ENCODE measurements around the gene ZNF211. TPM values are rescaled to one million over a fixed set of nuclear protein-coding genes. Genes with fewer than 3 reads are reported as not detected.

ZNF211 gene
- total and polyA plus RNA-seq, 10 of the 15 experiments (the other 5 are each of a cell fraction or from before 2014, with no cell fraction given): 2.1 to 20.6 (median 9.3) TPM

DNA sequence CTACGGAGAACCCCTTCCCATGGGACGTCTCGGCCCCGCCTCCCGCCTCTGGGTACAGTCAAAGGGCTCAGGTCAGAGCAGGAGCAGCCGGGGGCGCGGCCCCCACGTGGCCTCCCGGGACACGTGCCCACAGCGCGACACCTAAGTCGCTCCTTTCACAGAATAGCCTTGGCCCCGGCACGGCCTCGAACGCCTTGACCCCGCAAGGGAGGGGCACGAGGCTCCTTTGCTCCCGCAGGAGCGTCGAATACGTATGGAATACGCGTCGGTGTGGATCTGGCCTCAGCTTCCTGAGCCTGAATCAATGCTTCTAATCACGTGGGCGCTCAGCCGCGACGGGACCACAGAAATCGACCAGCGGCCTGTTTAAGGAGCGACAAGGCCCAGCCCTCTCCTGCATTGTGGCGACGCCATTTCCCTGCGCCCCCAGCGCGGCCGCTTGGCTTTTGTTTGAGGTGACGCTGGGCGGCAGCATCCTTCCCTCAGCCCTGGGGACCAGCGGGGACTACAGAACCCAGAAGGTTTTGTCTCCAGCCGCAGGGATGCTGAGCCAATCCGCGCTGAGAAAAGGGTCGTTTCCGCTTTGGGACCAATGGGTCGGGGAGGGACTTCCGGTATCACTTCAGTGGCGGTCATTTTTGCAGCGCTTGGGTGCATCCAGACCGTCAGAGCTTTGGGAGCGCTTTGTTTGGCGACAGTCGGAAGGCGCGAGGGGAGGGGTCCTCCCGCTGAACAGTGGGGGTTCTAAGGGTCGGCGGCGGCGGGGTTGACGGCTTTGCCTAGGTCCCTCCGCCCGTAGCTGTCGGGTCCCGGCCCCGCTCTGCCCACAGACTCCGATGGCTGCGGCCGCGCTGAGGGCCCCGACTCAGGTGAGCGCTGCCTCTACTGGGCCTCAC, 49.2 kb upstream of the ZNF211 start, which contains the start of gene ZIK1 (continued):
- TF ChIP-seq, protein P1, sequence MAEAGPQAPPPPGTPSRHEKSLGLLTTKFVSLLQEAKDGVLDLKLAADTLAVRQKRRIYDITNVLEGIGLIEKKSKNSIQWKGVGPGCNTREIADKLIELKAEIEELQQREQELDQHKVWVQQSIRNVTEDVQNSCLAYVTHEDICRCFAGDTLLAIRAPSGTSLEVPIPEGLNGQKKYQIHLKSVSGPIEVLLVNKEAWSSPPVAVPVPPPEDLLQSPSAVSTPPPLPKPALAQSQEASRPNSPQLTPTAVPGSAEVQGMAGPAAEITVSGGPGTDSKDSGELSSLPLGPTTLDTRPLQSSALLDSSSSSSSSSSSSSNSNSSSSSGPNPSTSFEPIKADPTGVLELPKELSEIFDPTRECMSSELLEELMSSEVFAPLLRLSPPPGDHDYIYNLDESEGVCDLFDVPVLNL (IDR thresholded peaks at IDR 0.05; ENCODE audit: low read depth, low read length): peak; percentile 61; the same call in 1 of the 2 replicates
- TF ChIP-seq FOXK2 (IDR thresholded peaks at IDR 0.05): no peak
- peak; percentile 79 for TF ChIP-seq HCFC1 (IDR thresholded peaks at IDR 0.05; ENCODE audit: low read length)
- no peak for TF ChIP-seq NRF1 (conservative IDR thresholded peaks at IDR 0.05; ENCODE audit: low read depth, low read length)
- TF ChIP-seq ZBED1 (IDR thresholded peaks at IDR 0.05; ENCODE audit: borderline replicate concordance): no peak
- TF ChIP-seq NR2C1 (IDR thresholded peaks at IDR 0.05): peak; percentile 63
- TF ChIP-seq LARP7 (IDR thresholded peaks at IDR 0.05): peak; percentile 59; the same call in 1 of the 2 replicates
- TF ChIP-seq NFXL1 (IDR thresholded peaks at IDR 0.05; ENCODE audit: borderline replicate concordance): no peak
- TF ChIP-seq, protein P2, sequence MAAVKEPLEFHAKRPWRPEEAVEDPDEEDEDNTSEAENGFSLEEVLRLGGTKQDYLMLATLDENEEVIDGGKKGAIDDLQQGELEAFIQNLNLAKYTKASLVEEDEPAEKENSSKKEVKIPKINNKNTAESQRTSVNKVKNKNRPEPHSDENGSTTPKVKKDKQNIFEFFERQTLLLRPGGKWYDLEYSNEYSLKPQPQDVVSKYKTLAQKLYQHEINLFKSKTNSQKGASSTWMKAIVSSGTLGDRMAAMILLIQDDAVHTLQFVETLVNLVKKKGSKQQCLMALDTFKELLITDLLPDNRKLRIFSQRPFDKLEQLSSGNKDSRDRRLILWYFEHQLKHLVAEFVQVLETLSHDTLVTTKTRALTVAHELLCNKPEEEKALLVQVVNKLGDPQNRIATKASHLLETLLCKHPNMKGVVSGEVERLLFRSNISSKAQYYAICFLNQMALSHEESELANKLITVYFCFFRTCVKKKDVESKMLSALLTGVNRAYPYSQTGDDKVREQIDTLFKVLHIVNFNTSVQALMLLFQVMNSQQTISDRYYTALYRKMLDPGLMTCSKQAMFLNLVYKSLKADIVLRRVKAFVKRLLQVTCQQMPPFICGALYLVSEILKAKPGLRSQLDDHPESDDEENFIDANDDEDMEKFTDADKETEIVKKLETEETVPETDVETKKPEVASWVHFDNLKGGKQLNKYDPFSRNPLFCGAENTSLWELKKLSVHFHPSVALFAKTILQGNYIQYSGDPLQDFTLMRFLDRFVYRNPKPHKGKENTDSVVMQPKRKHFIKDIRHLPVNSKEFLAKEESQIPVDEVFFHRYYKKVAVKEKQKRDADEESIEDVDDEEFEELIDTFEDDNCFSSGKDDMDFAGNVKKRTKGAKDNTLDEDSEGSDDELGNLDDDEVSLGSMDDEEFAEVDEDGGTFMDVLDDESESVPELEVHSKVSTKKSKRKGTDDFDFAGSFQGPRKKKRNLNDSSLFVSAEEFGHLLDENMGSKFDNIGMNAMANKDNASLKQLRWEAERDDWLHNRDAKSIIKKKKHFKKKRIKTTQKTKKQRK (IDR thresholded peaks at IDR 0.05; ENCODE audit: low read depth, low read length): 0 out of 2 replicates have a peak, but pooled peaks have one; percentile 17
- TF ChIP-seq, protein P3, sequence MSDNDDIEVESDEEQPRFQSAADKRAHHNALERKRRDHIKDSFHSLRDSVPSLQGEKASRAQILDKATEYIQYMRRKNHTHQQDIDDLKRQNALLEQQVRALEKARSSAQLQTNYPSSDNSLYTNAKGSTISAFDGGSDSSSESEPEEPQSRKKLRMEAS (IDR thresholded peaks at IDR 0.05; ENCODE audit: low read depth, low read length): peak; percentile 43; the same call in 1 of the 2 replicates
- TF ChIP-seq MLLT1 (IDR thresholded peaks at IDR 0.05): peak; percentile 89
- 0 out of 2 replicates have a peak, but pooled peaks have one; percentile 40 for TF ChIP-seq SIN3A (IDR thresholded peaks at IDR 0.05; ENCODE audit: low read depth, low read length)
- TF ChIP-seq, protein P4, sequence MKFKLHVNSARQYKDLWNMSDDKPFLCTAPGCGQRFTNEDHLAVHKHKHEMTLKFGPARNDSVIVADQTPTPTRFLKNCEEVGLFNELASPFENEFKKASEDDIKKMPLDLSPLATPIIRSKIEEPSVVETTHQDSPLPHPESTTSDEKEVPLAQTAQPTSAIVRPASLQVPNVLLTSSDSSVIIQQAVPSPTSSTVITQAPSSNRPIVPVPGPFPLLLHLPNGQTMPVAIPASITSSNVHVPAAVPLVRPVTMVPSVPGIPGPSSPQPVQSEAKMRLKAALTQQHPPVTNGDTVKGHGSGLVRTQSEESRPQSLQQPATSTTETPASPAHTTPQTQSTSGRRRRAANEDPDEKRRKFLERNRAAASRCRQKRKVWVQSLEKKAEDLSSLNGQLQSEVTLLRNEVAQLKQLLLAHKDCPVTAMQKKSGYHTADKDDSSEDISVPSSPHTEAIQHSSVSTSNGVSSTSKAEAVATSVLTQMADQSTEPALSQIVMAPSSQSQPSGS (IDR thresholded peaks at IDR 0.05; ENCODE audit: low read length): no peak
- TF ChIP-seq CREM (IDR thresholded peaks at IDR 0.05; ENCODE audit: low read depth): peak; percentile 70
- peak; percentile 60 for TF ChIP-seq SIX5 (IDR thresholded peaks at IDR 0.05; ENCODE audit: low read depth, low read length, severe bottlenecking)
- TF ChIP-seq NBN (IDR thresholded peaks at IDR 0.05): 0 out of 2 replicates have a peak, but pooled peaks have one; percentile 38
- peak; percentile 37; the same call in 1 of the 2 replicates for TF ChIP-seq TAF1 (IDR thresholded peaks at IDR 0.05; ENCODE audit: borderline replicate concordance, low read depth, low read length)
- TF ChIP-seq NFYB (IDR thresholded peaks at IDR 0.05; ENCODE audit: insufficient read depth, low read depth, low read length): peak; percentile 55; the same call in 1 of the 2 replicates
- 0 out of 2 replicates have a peak, but pooled peaks have one; percentile 15 for TF ChIP-seq PKNOX1 (IDR thresholded peaks at IDR 0.05)
- TF ChIP-seq DPF2 (IDR thresholded peaks at IDR 0.05): 0 out of 2 replicates have a peak, but pooled peaks have one; percentile 14
